Fibroblast of pulmonary artery (primary cell): ENCODE results near the gene SUGCT.

Source experiments
- DNase-seq: peaks from one replicate; pipeline ENCODE4 v3.0.0-alpha.2; 2010; ENCODE audit warnings: low read depth
- H3K4me3 ChIP-seq: replicated peaks from 2 replicates; pipeline ENCODE4 v1.5.1; 2011; ENCODE audit warnings: low read depth, mild to moderate bottlenecking, control low read depth, low read length, moderate library complexity
- CTCF ChIP-seq: IDR thresholded peaks from 2 replicates; pipeline ENCODE4 v1.5.1; 2011; ENCODE audit warnings: mild to moderate bottlenecking, control low read depth, low read length, inconsistent platforms; ENCODE audit errors: missing control alignments

SUGCT gene

GRCh38 chr7:40899636-40900507 lies 765.1 kb downstream of the SUGCT start:
- no peak overlapping the region for H3K4me3 ChIP-seq
- TF ChIP-seq CTCF = no peak
- no peak for DNase-seq

- TF ChIP-seq CTCF = no peak
- no peak for DNase-seq
Observed at GRCh38 chr7:40903872-40904271, 769.1 kb downstream of the SUGCT start.

GRCh38 chr7:40907286-40907685 lies 772.5 kb downstream of the SUGCT start:
- H3K4me3 ChIP-seq = no peak overlapping the region
- no peak for DNase-seq
- TF ChIP-seq CTCF = no peak

More at GRCh38 chr7:40903872-40904271, 769.1 kb downstream of the SUGCT start:
- H3K4me3 ChIP-seq = no peak overlapping the region

GRCh38 chr7:40909346-40909980 lies 774.7 kb downstream of the SUGCT start:
- TF ChIP-seq CTCF = no peak
- H3K4me3 ChIP-seq = no peak overlapping the region
- DNase-seq = no peak
